Kidney (tissue), 14 donors: ENCODE data around the gene PITPNC1. TPM values are rescaled to one million over a fixed set of nuclear protein-coding genes. Genes with fewer than 3 reads are reported as not detected.
"Not testable (repeated sequence)": the region's sequence is repeated elsewhere in the genome, so short reads cannot be mapped to it uniquely, and the experiment has no call there.

Experiments used
- DNase-seq, 5 donors: peaks; one replicate each; pipeline ENCODE4 v3.0.0-alpha.2; 2013 to 2020
- FAIRE-seq: peaks from 2 replicates; lab custom pipeline; 2012; peaks lifted over from hg19 to GRCh38; lab: Jason Lieb, UNC
- H3K27ac ChIP-seq, 2 donors: one replicate each; pipeline ENCODE4 v1.7.0; 2013; ENCODE audit warnings: low read depth in 2 of 2, low read length in 2 of 2, inconsistent platforms in 1 of 2
- H3K27me3 ChIP-seq: one replicate; pipeline ENCODE4 v1.7.1; 2013; ENCODE audit warnings: low read length, inconsistent platforms; ENCODE audit not compliant: control insufficient read depth, insufficient read depth
- H3K36me3 ChIP-seq, 3 donors: one replicate each; pipeline versions ENCODE4 v1.7.0 to v1.7.1; 2013; ENCODE audit warnings: low read length in 3 of 3, control low read depth in 1 of 3, inconsistent platforms in 1 of 3; ENCODE audit not compliant: insufficient read depth in 3 of 3, control insufficient read depth in 2 of 3
- H3K4me1 ChIP-seq, 3 donors: one replicate each; pipeline versions ENCODE4 v1.7.0 to v1.7.1; 2013; ENCODE audit warnings: low read length in 3 of 3, inconsistent platforms in 1 of 3, low read depth in 1 of 3; ENCODE audit not compliant: control insufficient read depth in 2 of 3, insufficient read depth in 2 of 3
- H3K4me3 ChIP-seq, 3 donors: one replicate each; pipeline versions ENCODE4 v1.7.0 to v1.8.1; 2013; ENCODE audit warnings: low read length in 3 of 3, control low read depth in 1 of 3, inconsistent platforms in 1 of 3
- H3K9ac ChIP-seq, 3 donors: one replicate each; pipeline versions ENCODE4 v1.7.0 to v1.7.1; 2013; ENCODE audit warnings: low read length in 3 of 3, control low read depth in 1 of 3, inconsistent platforms in 1 of 3
- H3K9me3 ChIP-seq, 3 donors: one replicate each; pipeline versions ENCODE4 v1.7.0 to v1.7.1; 2013; ENCODE audit warnings: low read length in 3 of 3, control low read depth in 1 of 3, inconsistent platforms in 1 of 3; ENCODE audit not compliant: control insufficient read depth in 2 of 3, insufficient read depth in 1 of 3
- intact Hi-C: fragments of 100-400 bp; cut with DNase I; formaldehyde crosslinking; loops from one replicate; pipeline ENCODE4 v1.11.1; 2022
- polyA plus RNA-seq: library from polyadenylated mRNA; stranded (reverse); fragments of 350-450 nt; fragmentation: Illumina TruSeq; extraction: RNeasy Lipid Tissue Mini Kit (QIAGEN cat#74804); gene quantifications from one replicate; pipeline ENCODE4 v1.2.3, GENCODE V29; 2014; ENCODE audit warnings: low read depth, low replicate concordance; ENCODE audit not compliant: insufficient read depth
- total RNA-seq: library from RNA; stranded (reverse); fragmentation: NEBNext Ultra II Directional; extraction: Animal tissue kit (Norgen Biotek cat#: 25700); gene quantifications from one replicate; pipeline ENCODE4 v1.2.1, GENCODE V29; 2021
- TF ChIP-seq, protein P1 (sequence below): IDR thresholded peaks from 3 replicates; pipeline ENCODE4 v1.5.1; 2012; ENCODE audit warnings: mild to moderate bottlenecking, moderate library complexity, borderline replicate concordance; ENCODE audit not compliant: insufficient read depth; ENCODE audit errors: extremely low read depth
- donor health status: control.
- donor health status: control.
- donor health status: control.
- donor health status: control.
- donor health status: control.
- donor health status: DM: yes; HTN: yes; CAD: no.
- donor health status: Normal renal cell carcinoma (clear cell type).

PITPNC1 gene
- total and polyA plus RNA-seq, 2 donors from 2014 or later, result 14.2 to 41.3 TPM

- intact Hi-C loops, result no loop called here
- H3K4me1 ChIP-seq, result no peaks in the 10 kb centered on the region
- no peak overlapping the region for H3K9ac ChIP-seq
- no peak overlapping the region for H3K27ac ChIP-seq
- DNase-seq, result peak in 3 of 5 donors; percentile 38 to 86 (median 39)
- H3K9me3 ChIP-seq, result no peaks in the 10 kb centered on the region
- H3K4me3 ChIP-seq, result no peak overlapping the region
- no peak for FAIRE-seq
- TF ChIP-seq, protein P1, sequence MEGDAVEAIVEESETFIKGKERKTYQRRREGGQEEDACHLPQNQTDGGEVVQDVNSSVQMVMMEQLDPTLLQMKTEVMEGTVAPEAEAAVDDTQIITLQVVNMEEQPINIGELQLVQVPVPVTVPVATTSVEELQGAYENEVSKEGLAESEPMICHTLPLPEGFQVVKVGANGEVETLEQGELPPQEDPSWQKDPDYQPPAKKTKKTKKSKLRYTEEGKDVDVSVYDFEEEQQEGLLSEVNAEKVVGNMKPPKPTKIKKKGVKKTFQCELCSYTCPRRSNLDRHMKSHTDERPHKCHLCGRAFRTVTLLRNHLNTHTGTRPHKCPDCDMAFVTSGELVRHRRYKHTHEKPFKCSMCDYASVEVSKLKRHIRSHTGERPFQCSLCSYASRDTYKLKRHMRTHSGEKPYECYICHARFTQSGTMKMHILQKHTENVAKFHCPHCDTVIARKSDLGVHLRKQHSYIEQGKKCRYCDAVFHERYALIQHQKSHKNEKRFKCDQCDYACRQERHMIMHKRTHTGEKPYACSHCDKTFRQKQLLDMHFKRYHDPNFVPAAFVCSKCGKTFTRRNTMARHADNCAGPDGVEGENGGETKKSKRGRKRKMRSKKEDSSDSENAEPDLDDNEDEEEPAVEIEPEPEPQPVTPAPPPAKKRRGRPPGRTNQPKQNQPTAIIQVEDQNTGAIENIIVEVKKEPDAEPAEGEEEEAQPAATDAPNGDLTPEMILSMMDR, result peak; percentile 16
- no peaks in the 10 kb centered on the region for H3K36me3 ChIP-seq
- H3K27me3 ChIP-seq, result no peaks in the 10 kb centered on the region
Measured at GRCh38 chr17:67628580-67629013, 251.5 kb downstream of the PITPNC1 start.

GRCh38 chr17:67629971-67630320, 252.9 kb downstream of the PITPNC1 start:
- H3K27ac ChIP-seq, result no peak overlapping the region
- TF ChIP-seq, protein P1, result peak; percentile 31
- no peaks in the 10 kb centered on the region for H3K27me3 ChIP-seq
- intact Hi-C loops, result no loop called here
- no peak for FAIRE-seq
- H3K9me3 ChIP-seq, result no peaks in the 10 kb centered on the region
- no peaks in the 10 kb centered on the region for H3K4me1 ChIP-seq
- no peak overlapping the region for H3K4me3 ChIP-seq
- DNase-seq, result peak in 2 of 5 donors; percentile 47 to 49
- H3K36me3 ChIP-seq, result no peaks in the 10 kb centered on the region
- H3K9ac ChIP-seq, result no peak overlapping the region

GRCh38 chr17:67630836-67631235, 253.8 kb downstream of the PITPNC1 start:
- H3K27me3 ChIP-seq, H3K27ac ChIP-seq, intact Hi-C loops, H3K9me3 ChIP-seq, H3K4me1 ChIP-seq, FAIRE-seq, H3K4me3 ChIP-seq, DNase-seq, H3K9ac ChIP-seq, H3K36me3 ChIP-seq: not testable (repeated sequence)

- Histone ChIP-seq H3K27ac (no peak overlapping the region), H3K9me3 (no peaks in the 10 kb centered on the region), H3K9ac (no peak overlapping the region), H3K4me1 (peaks cover 0 to 7% (median 0%) of the 10 kb centered on the region in 3 donors), H3K27me3 (no peaks in the 10 kb centered on the region), H3K36me3 (no peaks in the 10 kb centered on the region), H3K4me3 (no peak overlapping the region)
- FAIRE-seq (no peak), DNase-seq (no peak)
- TF ChIP-seq, protein P1, result no peak
- intact Hi-C loops, result no loop called here
Measured at GRCh38 chr17:67632141-67632540, 255.1 kb downstream of the PITPNC1 start.
